Activated CD4-positive, alpha-beta T cell treated with anti-CD3 and anti-CD28 coated beads for 36 hours (primary cell): ENCODE results near the gene TCF7L2. TPM values are rescaled to one million over a fixed set of nuclear protein-coding genes. Genes with fewer than 3 reads are reported as not detected.

Source experiments
- ATAC-seq: fragments of 200-7000 bp; cut with Tn5 transposase; one replicate; pipeline ENCODE4 v1.10.0; 2021; ENCODE audit warnings: mild to moderate bottlenecking, moderate library complexity
- CTCF ChIA-PET: fragments of 350-600 bp; sonication (Branson Sonifier 250); formaldehyde crosslinking; loops from one replicate; lab custom pipeline; 2021; ENCODE audit warnings: antibody characterized with exemption; lab: Charles Lee
- POLR2A ChIA-PET: fragments of 350-600 bp; sonication (Branson Sonifier 250); formaldehyde crosslinking; loops from one replicate; lab custom pipeline; 2021; ENCODE audit warnings: antibody characterized with exemption, inconsistent platforms; lab: Charles Lee
- DNase-seq: peaks from one replicate; pipeline ENCODE4 v3.0.0-alpha.2; 2020
- H3K27ac Mint-ChIP-seq: one replicate; pipeline ENCODE4 v1.8.0; 2021; ENCODE audit warnings: mixed read lengths
- H3K27me3 Mint-ChIP-seq: one replicate; pipeline ENCODE4 v1.8.0; 2021; ENCODE audit warnings: mixed read lengths
- H3K36me3 Mint-ChIP-seq: one replicate; pipeline ENCODE4 v1.8.0; 2021; ENCODE audit warnings: low read depth, mixed read lengths
- H3K4me1 Mint-ChIP-seq: one replicate; pipeline ENCODE4 v1.8.0; 2021; ENCODE audit warnings: mixed read lengths
- H3K4me3 Mint-ChIP-seq: one replicate; pipeline ENCODE4 v1.8.0; 2021; ENCODE audit warnings: mild to moderate bottlenecking, moderate library complexity, mixed read lengths
- H3K9me3 Mint-ChIP-seq: one replicate; pipeline ENCODE4 v1.8.0; 2021; ENCODE audit warnings: low read depth, mixed read lengths
- intact Hi-C, 2 experiments: fragments of 100-400 bp; cut with DNase I in 1 of 2; cut with micrococcal nuclease in 1 of 2; formaldehyde crosslinking; loops; one replicate each; pipeline versions ENCODE4 v1.14.2 to v1.15.1; 2022 to 2024; cut with DNase I, micrococcal nuclease
- total RNA-seq, 2 experiments: library from RNA; stranded (reverse); gene quantifications; one replicate each; pipeline ENCODE4 v1.2.3, GENCODE V29; 2021

The TCF7L2 gene
- total RNA-seq, 2 experiments from 2014 or later, result 0.87 to 1.7 TPM

DNA sequence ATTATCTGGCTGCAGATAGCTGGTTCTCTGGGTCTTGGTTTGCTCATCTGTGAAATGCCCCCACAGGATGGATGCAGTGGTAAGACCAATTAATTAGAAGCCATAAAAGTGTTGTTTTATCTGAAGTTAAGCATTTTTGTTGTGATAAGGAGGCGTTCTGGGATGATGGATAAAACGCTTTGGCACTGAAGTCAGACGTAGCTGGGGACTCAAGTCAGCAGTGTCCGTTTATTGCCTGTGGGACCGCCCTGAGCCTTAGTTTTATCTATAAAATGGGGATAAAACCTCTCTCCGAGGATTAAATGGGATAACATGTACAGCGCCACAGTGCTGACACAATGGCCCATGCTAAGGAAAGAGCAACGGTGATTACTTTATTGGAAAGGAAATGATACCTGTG is 34.7 kb downstream of the TCF7L2 start:
- no peaks in the 10 kb centered on the region for H3K9me3 Mint-ChIP-seq
- H3K36me3 Mint-ChIP-seq, result no peaks in the 10 kb centered on the region
- DNase-seq (no peak), ATAC-seq (no peak)
- no peak overlapping the region for H3K4me3 Mint-ChIP-seq
- peaks cover 32% of the 10 kb centered on the region for H3K4me1 Mint-ChIP-seq
- H3K27me3 Mint-ChIP-seq, result peaks cover 60% of the 10 kb centered on the region
- no peak overlapping the region for H3K27ac Mint-ChIP-seq
- intact Hi-C loops, result loop anchor here (5.0 to 10.0 kb wide), 5 partner anchors 110 to 700 kb away; no protein-coding TSS in a partner anchor
- CTCF ChIA-PET, result no interaction called here
- POLR2A ChIA-PET, result no interaction called here

DNA sequence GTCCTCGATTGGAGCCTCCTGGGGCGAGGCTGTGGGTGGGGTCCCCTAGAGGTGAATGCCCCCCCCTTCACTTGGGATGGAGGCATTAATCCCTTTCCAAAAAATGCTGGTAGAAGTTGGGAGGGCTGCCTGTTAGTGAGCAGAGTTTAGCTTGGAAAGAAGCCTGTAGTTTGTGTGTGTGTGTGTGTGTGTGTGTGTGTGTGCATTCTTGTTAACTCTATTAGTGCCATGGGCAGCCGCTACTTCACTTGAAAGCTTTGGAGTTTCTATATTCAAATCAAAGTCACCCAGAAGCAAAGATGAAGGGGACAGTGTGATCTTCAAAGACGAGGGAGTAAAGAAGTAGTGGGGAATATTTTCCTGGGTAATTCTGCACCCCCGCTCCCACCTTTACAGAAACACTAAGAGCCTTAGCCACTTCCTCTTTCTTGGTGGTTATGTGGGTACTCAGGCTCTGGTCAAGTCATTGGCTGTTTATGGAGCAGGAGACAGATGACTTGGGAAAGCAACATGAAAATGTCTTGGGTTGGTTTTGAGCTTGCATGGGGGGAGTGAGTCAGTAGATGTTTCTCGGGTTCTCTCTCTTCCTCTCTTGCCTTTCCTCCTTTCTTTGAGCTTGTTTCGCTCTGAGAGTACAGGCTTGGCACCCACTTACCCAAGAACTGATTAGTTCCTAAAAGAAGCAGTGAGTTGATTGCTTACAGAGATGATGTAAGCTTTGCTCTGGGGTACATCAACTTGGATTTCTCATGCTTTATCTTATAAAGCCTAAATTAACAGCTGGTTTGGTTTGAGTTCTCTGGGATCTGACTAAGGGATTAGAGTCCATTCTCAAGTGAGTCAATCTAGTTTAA is 35.9 kb downstream of the TCF7L2 start:
- DNase-seq (peak; percentile 47), ATAC-seq (peak; percentile 90)
- no peaks in the 10 kb centered on the region for H3K36me3 Mint-ChIP-seq
- H3K27ac Mint-ChIP-seq, result no peak overlapping the region
- peaks cover 29% of the 10 kb centered on the region for H3K4me1 Mint-ChIP-seq
- POLR2A ChIA-PET, result interaction anchor here (0.6 to 0.9 kb wide), 3 partner anchors 235 to 1048 kb away, joined by 3 read pairs; no protein-coding TSS in a partner anchor
- no peak overlapping the region for H3K4me3 Mint-ChIP-seq
- peaks cover 57% of the 10 kb centered on the region for H3K27me3 Mint-ChIP-seq
- CTCF ChIA-PET, result interaction anchor here (1.0 to 1.4 kb wide), 2 partner anchors 20 to 399 kb away, joined by 3 to 4 read pairs; no protein-coding TSS in a partner anchor
- intact Hi-C loops, result loop anchor here (1.0 to 10.0 kb wide), 4 partner anchors 21 to 699 kb away; no protein-coding TSS in a partner anchor
- H3K9me3 Mint-ChIP-seq, result no peaks in the 10 kb centered on the region

DNA sequence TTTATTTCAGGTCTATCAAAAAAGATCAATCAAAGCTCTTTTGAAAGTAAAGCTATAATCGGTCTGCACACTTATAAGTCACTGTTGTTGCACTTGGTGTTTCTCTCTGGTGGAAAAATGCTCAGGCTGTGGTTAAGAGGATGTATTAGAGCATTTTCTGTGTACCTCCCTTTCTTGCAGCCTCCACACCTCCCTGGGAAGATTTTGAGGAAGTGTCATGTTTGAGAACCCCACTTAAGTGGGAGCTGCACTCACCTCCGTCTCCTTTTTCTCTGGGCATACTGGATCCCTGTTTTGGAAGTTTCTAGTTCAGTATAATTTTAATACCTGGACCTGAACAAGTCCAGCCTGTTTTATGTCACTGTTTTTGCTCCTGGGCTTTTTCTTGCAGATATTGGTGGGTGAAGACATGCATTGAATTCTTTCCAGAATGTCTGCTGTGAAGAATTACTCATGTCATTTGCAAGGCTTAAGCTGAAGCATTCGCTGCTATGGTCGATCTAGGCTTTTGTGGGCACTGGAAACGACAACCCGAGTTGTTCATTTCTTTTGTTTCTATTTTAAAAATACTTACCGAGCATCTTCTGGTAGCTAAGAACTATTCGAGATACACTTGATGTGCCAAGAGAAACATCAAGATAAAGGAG is 36.6 kb downstream of the TCF7L2 start:
- Mint-ChIP-seq H3K36me3 (no peaks in the 10 kb centered on the region), H3K4me3 (no peak overlapping the region), H3K27ac (no peak overlapping the region), H3K4me1 (peaks cover 22% of the 10 kb centered on the region), H3K9me3 (no peaks in the 10 kb centered on the region), H3K27me3 (peaks cover 55% of the 10 kb centered on the region)
- CTCF ChIA-PET, result interaction anchor here (0.7 to 1.4 kb wide), 3 partner anchors 12 to 398 kb away, joined by 3 to 4 read pairs (median 3); no protein-coding TSS in a partner anchor
- POLR2A ChIA-PET, result interaction anchor here (0.6 to 0.9 kb wide), 3 partner anchors 234 to 1048 kb away, joined by 3 read pairs; no protein-coding TSS in a partner anchor
- intact Hi-C loops, result loop anchor here (1.0 to 10.0 kb wide), 4 partner anchors 21 to 698 kb away; no protein-coding TSS in a partner anchor
- ATAC-seq (peak; percentile 11), DNase-seq (no peak)

DNA sequence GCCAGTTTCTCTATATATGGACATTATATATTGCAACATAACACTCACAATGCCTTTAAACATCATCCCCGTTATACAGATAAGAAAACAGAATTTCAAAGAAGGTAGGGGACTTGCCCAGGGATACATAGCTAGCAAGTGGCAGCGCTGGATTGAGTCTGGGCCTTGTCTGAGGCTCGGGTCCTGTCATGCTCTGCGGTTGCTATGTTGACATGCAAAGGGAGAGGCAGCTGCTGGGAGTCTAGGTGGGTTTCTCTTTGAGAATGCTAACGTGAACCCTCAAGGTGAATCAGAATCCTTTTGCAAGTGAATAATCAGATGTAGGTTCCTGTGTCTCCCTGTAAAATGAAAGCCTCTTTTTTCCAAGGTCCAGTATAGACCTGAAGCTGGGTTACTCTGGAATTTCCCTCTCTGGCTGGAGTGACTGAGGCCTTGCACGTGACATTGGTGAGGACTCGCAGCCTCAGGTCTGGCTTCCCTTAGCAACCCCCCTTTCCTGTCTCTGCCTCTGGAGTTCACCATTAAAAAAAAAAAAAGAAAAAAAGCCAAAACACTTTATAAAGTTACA is 38.9 kb downstream of the TCF7L2 start:
- no peak for DNase-seq
- peaks cover 18% of the 10 kb centered on the region for H3K4me1 Mint-ChIP-seq
- H3K36me3 Mint-ChIP-seq, result peaks cover 1% of the 10 kb centered on the region
- no peak for ATAC-seq
- CTCF ChIA-PET, result no interaction called here
- no peaks in the 10 kb centered on the region for H3K9me3 Mint-ChIP-seq
- peaks cover 52% of the 10 kb centered on the region for H3K27me3 Mint-ChIP-seq
- H3K27ac Mint-ChIP-seq, result no peak overlapping the region
- no peak overlapping the region for H3K4me3 Mint-ChIP-seq
- intact Hi-C loops, result loop anchor here (10.0 kb wide), 2 partner anchors 106 to 696 kb away; no protein-coding TSS in a partner anchor
- POLR2A ChIA-PET, result no interaction called here

DNA sequence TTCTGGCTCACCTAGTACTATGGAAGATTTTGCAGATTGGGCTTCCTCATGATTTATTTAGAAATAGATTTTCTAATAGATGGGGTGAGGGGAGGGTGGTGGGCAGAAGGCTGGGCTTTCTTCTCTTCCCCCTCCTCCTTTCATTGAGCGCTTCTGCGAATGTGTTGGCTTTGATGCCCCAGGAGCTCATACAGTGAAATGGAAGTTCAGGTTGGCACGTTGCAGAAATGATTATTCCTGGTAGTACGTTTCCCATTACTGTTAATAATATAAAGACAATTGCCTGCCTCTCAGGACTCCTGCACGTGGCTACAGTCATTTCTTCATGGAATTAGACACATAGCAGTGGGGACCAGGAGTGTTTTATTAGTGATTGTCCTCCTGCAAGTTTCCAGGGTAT is 39.8 kb downstream of the TCF7L2 start:
- H3K36me3 Mint-ChIP-seq, result peaks cover 1% of the 10 kb centered on the region
- peaks cover 46% of the 10 kb centered on the region for H3K27me3 Mint-ChIP-seq
- no peaks in the 10 kb centered on the region for H3K9me3 Mint-ChIP-seq
- ATAC-seq (no peak), DNase-seq (no peak)
- no peak overlapping the region for H3K4me3 Mint-ChIP-seq
- H3K27ac Mint-ChIP-seq, result no peak overlapping the region
- peaks cover 18% of the 10 kb centered on the region for H3K4me1 Mint-ChIP-seq
- intact Hi-C loops, result loop anchor here (10.0 kb wide), 2 partner anchors 105 to 695 kb away; no protein-coding TSS in a partner anchor
- CTCF ChIA-PET, result interaction anchor here (0.6 kb wide), 1 partner anchor 160 kb away, joined by 3 read pairs; no protein-coding TSS in a partner anchor
- POLR2A ChIA-PET, result no interaction called here

DNA sequence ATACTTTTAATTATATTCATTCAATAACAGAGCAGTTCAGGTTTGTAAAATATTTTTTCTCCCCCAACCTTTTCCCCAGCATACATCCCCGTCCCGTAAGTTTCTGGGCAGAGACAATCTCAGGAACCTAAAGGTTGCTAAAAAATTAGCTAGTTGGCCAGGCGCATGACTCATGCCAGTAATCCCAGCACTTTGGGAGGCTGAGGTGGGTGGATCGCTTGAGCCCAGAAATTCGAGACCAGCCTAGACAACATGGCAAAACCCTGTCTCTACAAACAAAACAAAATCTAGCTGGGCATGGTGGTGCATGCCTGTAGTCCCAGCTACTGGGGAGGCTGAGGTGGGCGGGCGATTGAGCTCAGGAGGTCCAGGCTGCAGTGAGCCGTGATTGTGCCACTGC is 40.2 kb downstream of the TCF7L2 start:
- Mint-ChIP-seq H3K36me3 (peaks cover 1% of the 10 kb centered on the region), H3K4me3 (no peak overlapping the region), H3K4me1 (peaks cover 18% of the 10 kb centered on the region), H3K27ac (no peak overlapping the region), H3K27me3 (peaks cover 44% of the 10 kb centered on the region), H3K9me3 (no peaks in the 10 kb centered on the region)
- CTCF ChIA-PET, result interaction anchor here (0.6 kb wide), 1 partner anchor 160 kb away, joined by 3 read pairs; no protein-coding TSS in a partner anchor
- no peak for ATAC-seq
- no peak for DNase-seq
- intact Hi-C loops, result no loop called here
- POLR2A ChIA-PET, result no interaction called here

DNA sequence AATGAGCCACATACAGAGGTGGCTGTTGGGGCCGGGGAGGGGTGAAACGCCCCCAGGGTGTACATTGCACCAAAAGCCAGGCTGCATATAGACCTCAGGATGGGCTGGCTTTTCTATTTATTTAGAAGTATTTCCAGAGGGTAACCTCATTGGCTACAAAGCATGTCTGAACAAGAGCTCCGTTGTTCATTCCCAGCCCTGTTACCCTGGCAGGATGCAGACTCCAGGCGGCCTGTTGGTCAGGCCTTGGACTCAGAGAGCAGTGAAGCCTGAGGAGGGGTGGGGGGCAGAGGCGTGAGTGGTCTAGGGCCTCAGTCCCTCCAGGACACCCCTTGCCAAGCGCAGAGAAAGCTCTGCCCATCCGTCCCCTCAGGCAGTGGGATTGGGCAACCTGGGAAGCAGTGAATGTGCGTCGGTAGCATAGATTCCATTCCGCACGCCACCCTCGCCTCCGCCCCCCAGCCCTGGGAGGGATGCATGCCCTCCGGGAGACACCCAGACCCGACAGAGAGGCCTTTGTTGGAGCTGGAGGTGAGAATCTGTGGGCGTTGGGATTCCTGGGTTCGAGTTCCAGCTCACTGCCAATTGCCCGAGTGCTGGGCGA is 41.9 kb downstream of the TCF7L2 start:
- no peaks in the 10 kb centered on the region for H3K9me3 Mint-ChIP-seq
- H3K4me1 Mint-ChIP-seq, result peaks cover under 1% of the 10 kb centered on the region
- H3K27me3 Mint-ChIP-seq, result peaks cover 34% of the 10 kb centered on the region
- no peak for DNase-seq
- H3K36me3 Mint-ChIP-seq, result peaks cover 1% of the 10 kb centered on the region
- no peak overlapping the region for H3K27ac Mint-ChIP-seq
- no peak for ATAC-seq
- ChIA-PET POLR2A (no interaction called here), CTCF (interaction anchor here (1.0 kb wide), 1 partner anchor 12 kb away, joined by 3 read pairs; no protein-coding TSS in a partner anchor)
- intact Hi-C loops, result no loop called here
- H3K4me3 Mint-ChIP-seq, result no peak overlapping the region

DNA sequence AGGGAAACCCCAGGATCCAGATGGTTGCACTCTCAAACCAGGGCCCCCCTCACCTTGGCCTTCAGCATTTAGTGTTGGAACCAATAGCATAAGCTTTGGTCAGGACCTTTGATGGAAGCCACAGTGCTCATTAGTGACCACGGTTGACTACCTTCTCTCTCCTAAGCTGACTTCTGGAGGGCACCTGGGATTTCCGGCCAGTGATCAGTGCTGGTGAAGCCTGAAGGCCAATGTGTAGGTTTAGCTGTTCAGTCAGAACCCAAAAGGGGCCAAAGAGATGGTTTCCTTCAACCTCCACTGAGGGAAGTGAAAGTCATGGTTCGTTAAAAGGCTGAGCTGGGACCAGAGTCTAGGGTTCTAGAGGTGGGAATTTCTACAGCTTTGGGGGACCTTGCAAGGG is 46.4 kb downstream of the TCF7L2 start:
- no peaks in the 10 kb centered on the region for H3K4me1 Mint-ChIP-seq
- CTCF ChIA-PET, result no interaction called here

DNA sequence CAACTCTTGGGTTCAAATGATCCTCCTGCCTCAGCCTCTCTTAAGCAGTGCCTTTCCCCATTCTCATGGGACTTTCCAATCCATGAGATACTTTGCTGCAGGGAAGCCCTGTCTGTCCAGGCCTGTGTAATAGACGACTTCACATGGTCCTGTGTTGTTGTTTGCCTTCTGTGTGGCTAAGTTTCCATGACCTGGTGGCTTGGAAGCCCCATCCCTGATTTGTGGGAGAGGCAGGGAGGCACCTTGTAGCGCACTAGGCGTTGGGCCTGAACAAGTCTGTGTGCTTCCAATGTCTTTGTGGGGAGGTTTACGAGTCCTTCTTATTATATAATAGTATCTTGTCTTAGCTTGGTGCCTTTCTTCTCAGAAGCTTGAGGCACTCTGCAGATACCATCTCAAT is 49.1 kb downstream of the TCF7L2 start:
- CTCF ChIA-PET, result interaction anchor here (0.6 kb wide), 1 partner anchor 12 kb away, joined by 3 read pairs; no protein-coding TSS in a partner anchor
- peaks cover 42% of the 10 kb centered on the region for H3K27me3 Mint-ChIP-seq
- ATAC-seq, result no peak
- no peak for DNase-seq
- H3K9me3 Mint-ChIP-seq, result no peaks in the 10 kb centered on the region
- no peaks in the 10 kb centered on the region for H3K36me3 Mint-ChIP-seq
- H3K4me3 Mint-ChIP-seq, result no peak overlapping the region
- H3K27ac Mint-ChIP-seq, result no peak overlapping the region
- POLR2A ChIA-PET, result no interaction called here
- intact Hi-C loops, result no loop called here
- no peaks in the 10 kb centered on the region for H3K4me1 Mint-ChIP-seq

More for the DNA sequence above, 46.4 kb downstream of the TCF7L2 start:
- DNase-seq (no peak), ATAC-seq (no peak)
- Mint-ChIP-seq H3K27me3 (peaks cover 31% of the 10 kb centered on the region), H3K4me3 (no peak overlapping the region), H3K9me3 (no peaks in the 10 kb centered on the region), H3K27ac (no peak overlapping the region), H3K36me3 (peaks cover 1% of the 10 kb centered on the region)
- POLR2A ChIA-PET, result no interaction called here
- intact Hi-C loops, result no loop called here

DNA sequence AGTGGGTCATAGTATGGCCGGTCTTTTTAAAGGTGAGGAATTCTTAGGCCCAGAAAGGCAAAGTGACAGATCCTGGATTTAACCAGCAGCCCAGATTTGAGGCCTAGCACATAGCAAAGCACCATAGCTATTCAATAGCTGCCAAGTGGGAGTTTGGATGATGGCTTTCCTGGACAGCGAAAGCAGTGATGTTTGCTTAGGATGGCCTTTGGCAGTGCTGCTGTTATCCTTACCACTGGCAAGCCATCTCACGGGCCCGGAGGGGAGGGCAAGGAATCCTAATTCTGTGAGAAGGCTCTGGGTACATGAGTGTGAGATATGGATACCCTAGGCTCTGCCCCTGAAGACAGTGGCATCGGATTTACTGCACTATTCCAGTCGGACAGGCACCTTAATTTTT is 50.4 kb downstream of the TCF7L2 start:
- peaks cover 45% of the 10 kb centered on the region for H3K27me3 Mint-ChIP-seq

More for the DNA sequence above, 50.4 kb downstream of the TCF7L2 start:
- ATAC-seq (no peak), DNase-seq (no peak)
- H3K27ac Mint-ChIP-seq, result no peak overlapping the region
- ChIA-PET CTCF (no interaction called here), POLR2A (no interaction called here)
- intact Hi-C loops, result no loop called here
- no peak overlapping the region for H3K4me3 Mint-ChIP-seq
- no peaks in the 10 kb centered on the region for H3K36me3 Mint-ChIP-seq
- H3K4me1 Mint-ChIP-seq, result no peaks in the 10 kb centered on the region
- no peaks in the 10 kb centered on the region for H3K9me3 Mint-ChIP-seq
